SIG-M5 (cell line): Measurements from ENCODE around the gene ZKSCAN4.

Source experiments
- DNase-seq: peaks from one replicate; lab custom pipeline; 2025; lab: John Stamatoyannopoulos, UW

Gene ZKSCAN4

GRCh38 chr6:28208111-28208659 is 43.9 kb downstream of the ZKSCAN4 start:
- DNase-seq, result no peak

GRCh38 chr6:28207510-28208110 is 44.5 kb downstream of the ZKSCAN4 start:
- no peak for DNase-seq

- DNase-seq, result no peak
Measured at GRCh38 chr6:28206928-28207509, 45.0 kb downstream of the ZKSCAN4 start.

- no peak for DNase-seq
Measured at GRCh38 chr6:28206527-28206926, 45.5 kb downstream of the ZKSCAN4 start.

- DNase-seq, result no peak
Measured at GRCh38 chr6:28205879-28206278, 46.2 kb downstream of the ZKSCAN4 start.

- no peak for DNase-seq
Measured at GRCh38 chr6:28203201-28203600, 48.9 kb downstream of the ZKSCAN4 start.

GRCh38 chr6:28200020-28200419 is 52.0 kb downstream of the ZKSCAN4 start:
- no peak for DNase-seq
